Left ventricle myocardium inferior (tissue), 1 donor: Measurements from ENCODE around the gene PLA2G4A. TPM values are rescaled to one million over a fixed set of nuclear protein-coding genes. Genes with fewer than 3 reads are reported as not detected.

Source experiments
- DNase-seq: peaks from one replicate; pipeline ENCODE4 v3.0.0-alpha.2; 2020
- H3K27ac ChIP-seq: fragments of 200-600 bp; replicated peaks from 2 replicates; pipeline ENCODE4 v1.8.0; 2021
- H3K27me3 ChIP-seq: fragments of 200-600 bp; 2 replicates; pipeline ENCODE4 v1.8.0; 2021; ENCODE audit warnings: low read depth
- H3K36me3 ChIP-seq: fragments of 200-600 bp; 2 replicates; pipeline ENCODE4 v1.8.0; 2021
- H3K4me1 ChIP-seq: fragments of 200-600 bp; 2 replicates; pipeline ENCODE4 v1.8.0; 2021
- H3K4me3 ChIP-seq: fragments of 200-600 bp; 2 replicates; pipeline ENCODE4 v1.8.0; 2021; ENCODE audit warnings: mild to moderate bottlenecking, moderate library complexity
- H3K9me3 ChIP-seq: fragments of 200-600 bp; replicated peaks from 2 replicates; pipeline ENCODE4 v1.8.0; 2021
- CTCF ChIP-seq: fragments of 200-600 bp; IDR thresholded peaks from 2 replicates; pipeline ENCODE4 v1.8.0; 2021; ENCODE audit warnings: antibody characterized with exemption, mild to moderate bottlenecking, borderline replicate concordance
- intact Hi-C: fragments of 100-400 bp; cut with micrococcal nuclease; formaldehyde crosslinking; loops from one replicate; pipeline ENCODE4 v1.11.0; 2022
- total RNA-seq: library from RNA; stranded (reverse); fragmentation: NEBNext Ultra II Directional; extraction: Animal tissue kit (Norgen Biotek cat#: 25700); gene quantifications from one replicate; pipeline ENCODE4 v1.2.1, GENCODE V29; 2021
- donor health status: DM: no; HTN: yes; CAD: no; lungs with severe emphysema.

The PLA2G4A gene
- total RNA-seq, 1 donor from 2014 or later = 2.7 TPM

- H3K27ac ChIP-seq = no peak overlapping the region
- intact Hi-C loops = loop anchor here (5.0 to 10.0 kb wide), 2 partner anchors 380 to 503 kb away; no protein-coding TSS in a partner anchor
- no peak overlapping the region for H3K4me3 ChIP-seq
- DNase-seq = no peak
- TF ChIP-seq CTCF = no peak
- H3K9me3 ChIP-seq = no peaks in the 10 kb centered on the region
- no peaks in the 10 kb centered on the region for H3K36me3 ChIP-seq
- peaks cover 1% of the 10 kb centered on the region for H3K27me3 ChIP-seq
- H3K4me1 ChIP-seq = no peaks in the 10 kb centered on the region
These were observed 159.0 kb downstream of the PLA2G4A start for GRCh38 chr1:186987769-186988168.

- H3K4me1 ChIP-seq = no peaks in the 10 kb centered on the region
- TF ChIP-seq CTCF = no peak
- no peaks in the 10 kb centered on the region for H3K9me3 ChIP-seq
- peaks cover 3% of the 10 kb centered on the region for H3K27me3 ChIP-seq
- no peaks in the 10 kb centered on the region for H3K36me3 ChIP-seq
- intact Hi-C loops = no loop called here
- H3K4me3 ChIP-seq = no peak overlapping the region
- no peak overlapping the region for H3K27ac ChIP-seq
- no peak for DNase-seq
These were observed 165.2 kb downstream of the PLA2G4A start for GRCh38 chr1:186993996-186994395.

DNA sequence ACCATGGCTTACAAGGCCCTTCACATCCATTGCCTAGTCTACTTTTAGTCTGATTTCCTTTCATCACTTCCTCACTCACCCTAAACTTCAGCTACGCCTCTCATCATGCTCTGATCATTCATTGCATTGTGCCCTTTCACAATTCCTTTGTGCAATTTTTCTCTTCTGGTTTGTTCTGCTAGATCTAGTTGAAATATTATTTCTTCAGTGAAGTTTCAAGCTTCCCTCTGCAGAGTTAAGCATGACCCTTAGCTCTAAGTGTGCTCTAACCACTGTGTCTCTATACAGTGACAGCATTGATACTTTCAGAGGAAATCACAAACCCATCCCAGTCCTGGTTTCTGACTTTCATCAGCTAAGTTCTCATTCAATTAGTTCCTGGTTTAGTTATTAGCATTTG, 166.1 kb downstream of the PLA2G4A start:
- H3K9me3 ChIP-seq = no peaks in the 10 kb centered on the region
- intact Hi-C loops = no loop called here
- no peak overlapping the region for H3K4me3 ChIP-seq
- H3K27ac ChIP-seq = no peak overlapping the region
- no peak for DNase-seq
- H3K36me3 ChIP-seq = no peaks in the 10 kb centered on the region
- peaks cover 3% of the 10 kb centered on the region for H3K27me3 ChIP-seq
- H3K4me1 ChIP-seq = no peaks in the 10 kb centered on the region
- no peak for TF ChIP-seq CTCF

GRCh38 chr1:186996816-186997215, 168.1 kb downstream of the PLA2G4A start:
- Histone ChIP-seq H3K4me1 (no peaks in the 10 kb centered on the region), H3K36me3 (no peaks in the 10 kb centered on the region), H3K27me3 (peaks cover 15% of the 10 kb centered on the region), H3K27ac (no peak overlapping the region), H3K9me3 (no peaks in the 10 kb centered on the region), H3K4me3 (no peak overlapping the region)
- no peak for DNase-seq
- intact Hi-C loops = no loop called here
- TF ChIP-seq CTCF = no peak

DNA sequence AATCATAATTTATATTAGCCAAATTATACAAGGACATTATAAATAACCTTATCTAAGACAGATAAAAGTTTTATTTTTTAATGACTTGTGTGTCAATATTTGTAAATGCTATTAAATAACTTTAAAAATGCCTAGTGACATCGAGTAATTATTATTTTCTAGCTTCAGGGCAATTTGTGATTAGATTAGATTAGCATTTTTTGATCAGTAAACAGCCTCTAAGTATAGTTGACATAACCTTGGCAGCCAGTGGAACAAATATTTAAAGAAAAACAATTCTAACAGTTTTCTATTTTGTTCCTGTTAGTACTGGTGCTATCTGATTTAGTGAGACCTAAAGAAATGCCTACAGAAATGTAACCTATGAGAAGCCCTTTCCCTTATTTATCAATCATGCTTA, 169.1 kb downstream of the PLA2G4A start:
- Histone ChIP-seq H3K27me3 (peaks cover 13% of the 10 kb centered on the region), H3K4me1 (no peaks in the 10 kb centered on the region), H3K27ac (no peak overlapping the region), H3K9me3 (no peaks in the 10 kb centered on the region), H3K4me3 (no peak overlapping the region), H3K36me3 (no peaks in the 10 kb centered on the region)
- TF ChIP-seq CTCF = no peak
- no peak for DNase-seq
- intact Hi-C loops = no loop called here

DNA sequence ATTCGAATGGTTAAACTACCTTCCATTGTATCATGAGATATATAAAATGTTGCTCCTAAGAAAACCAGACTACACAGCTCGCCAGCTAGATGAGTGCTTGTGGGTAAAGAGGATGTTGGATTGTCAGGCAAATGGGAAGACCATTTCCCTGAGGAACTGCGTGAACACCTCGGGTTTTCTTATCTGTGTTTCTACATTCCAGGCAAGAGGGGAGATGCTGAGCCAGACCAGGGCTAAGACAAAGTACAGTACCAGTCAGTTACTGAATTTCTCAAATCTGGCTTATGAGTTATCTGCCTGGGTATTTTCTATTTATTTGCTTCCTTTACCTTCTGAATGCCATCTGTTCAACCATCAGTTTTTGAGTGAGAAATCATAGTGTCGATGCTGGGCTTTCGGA, 170.8 kb downstream of the PLA2G4A start:
- no peak overlapping the region for H3K27ac ChIP-seq
- intact Hi-C loops = no loop called here
- TF ChIP-seq CTCF = no peak

More for the DNA sequence above, 170.8 kb downstream of the PLA2G4A start:
- Histone ChIP-seq H3K4me3 (no peak overlapping the region), H3K4me1 (no peaks in the 10 kb centered on the region), H3K9me3 (no peaks in the 10 kb centered on the region), H3K36me3 (no peaks in the 10 kb centered on the region), H3K27me3 (peaks cover 12% of the 10 kb centered on the region)
- no peak for DNase-seq
